Measurements from ENCODE around the gene DYSF.
"Not testable (repeated sequence)": the region's sequence is repeated elsewhere in the genome, so short reads cannot be mapped to it uniquely, and the experiment has no call there.

DYSF gene

GRCh38 chr2:71486881-71487640, 33.7 kb downstream of the DYSF start:
- Histone ChIP-seq H3K36me3 (peaks cover 95% of the 10 kb centered on the region), H3K27ac (peak overlapping the region; percentile 49), H3K4me1 (ENCODE audit: control insufficient read depth in 1 of 2, insufficient read depth in 1 of 2, low read depth in 1 of 2, low read length in 1 of 2) (peaks cover 8 to 11% of the 10 kb centered on the region in 2 experiments), H3K4me3 (ENCODE audit: low read depth in 1 of 2, low read length in 1 of 2) (no peak overlapping the region), H3K9me3 (no peaks in the 10 kb centered on the region), H3K27me3 (no peaks in the 10 kb centered on the region)
- no peak for TF ChIP-seq CTCF (IDR thresholded peaks at IDR 0.05)

GRCh38 chr2:71491551-71491950, 38.2 kb downstream of the DYSF start:
- not testable (repeated sequence) for H3K4me3 ChIP-seq (ENCODE audit: low read depth in 1 of 2, low read length in 1 of 2); H3K27me3 ChIP-seq; H3K9me3 ChIP-seq; H3K27ac ChIP-seq
- Histone ChIP-seq H3K4me1 (ENCODE audit: control insufficient read depth in 1 of 2, insufficient read depth in 1 of 2, low read depth in 1 of 2, low read length in 1 of 2) (peaks cover 8 to 11% of the 10 kb centered on the region in 2 experiments), H3K36me3 (peaks cover 94% of the 10 kb centered on the region)

- no peaks in the 10 kb centered on the region for H3K27me3 ChIP-seq
- TF ChIP-seq CTCF (IDR thresholded peaks at IDR 0.05) = no peak
- no peak overlapping the region for H3K27ac ChIP-seq
- no peaks in the 10 kb centered on the region for H3K9me3 ChIP-seq
- H3K36me3 ChIP-seq = peaks cover 94% of the 10 kb centered on the region
- H3K4me1 ChIP-seq (ENCODE audit: control insufficient read depth in 1 of 2, insufficient read depth in 1 of 2, low read depth in 1 of 2, low read length in 1 of 2) = peaks cover 8 to 11% of the 10 kb centered on the region in 2 experiments
- no peak overlapping the region for H3K4me3 ChIP-seq (ENCODE audit: low read depth in 1 of 2, low read length in 1 of 2)
Measured at GRCh38 chr2:71492112-71492511, 38.8 kb downstream of the DYSF start.

GRCh38 chr2:71494091-71494490, 40.7 kb downstream of the DYSF start:
- H3K9me3 ChIP-seq = no peaks in the 10 kb centered on the region
- no peak for TF ChIP-seq CTCF (IDR thresholded peaks at IDR 0.05)
- H3K27me3 ChIP-seq = no peaks in the 10 kb centered on the region
- peak overlapping the region; percentile 3 for H3K27ac ChIP-seq
- H3K36me3 ChIP-seq = peaks cover 89% of the 10 kb centered on the region
- H3K4me3 ChIP-seq (ENCODE audit: low read depth in 1 of 2, low read length in 1 of 2) = no peak overlapping the region
- peaks cover 8 to 9% of the 10 kb centered on the region in 2 experiments for H3K4me1 ChIP-seq (ENCODE audit: control insufficient read depth in 1 of 2, insufficient read depth in 1 of 2, low read depth in 1 of 2, low read length in 1 of 2)

- peaks cover 88% of the 10 kb centered on the region for H3K36me3 ChIP-seq
- H3K27me3 ChIP-seq = no peaks in the 10 kb centered on the region
- H3K9me3 ChIP-seq = no peaks in the 10 kb centered on the region
- peaks cover 6 to 9% of the 10 kb centered on the region in 2 experiments for H3K4me1 ChIP-seq (ENCODE audit: control insufficient read depth in 1 of 2, insufficient read depth in 1 of 2, low read depth in 1 of 2, low read length in 1 of 2)
- no peak overlapping the region for H3K4me3 ChIP-seq (ENCODE audit: low read depth in 1 of 2, low read length in 1 of 2)
- TF ChIP-seq CTCF (IDR thresholded peaks at IDR 0.05) = no peak
- peak overlapping the region; percentile 3 for H3K27ac ChIP-seq
Measured at GRCh38 chr2:71494523-71495155, 41.3 kb downstream of the DYSF start.

- Histone ChIP-seq H3K27me3 (no peaks in the 10 kb centered on the region), H3K4me3 (ENCODE audit: low read depth in 1 of 2, low read length in 1 of 2) (no peak overlapping the region), H3K4me1 (ENCODE audit: control insufficient read depth in 1 of 2, insufficient read depth in 1 of 2, low read depth in 1 of 2, low read length in 1 of 2) (peaks cover 13 to 17% of the 10 kb centered on the region in 2 experiments), H3K9me3 (no peaks in the 10 kb centered on the region), H3K27ac (peak overlapping the region; percentile 51), H3K36me3 (peaks cover 82% of the 10 kb centered on the region)
- no peak for TF ChIP-seq CTCF (IDR thresholded peaks at IDR 0.05)
Measured at GRCh38 chr2:71496156-71496770, 42.9 kb downstream of the DYSF start.
